Measurements from ENCODE around the gene PRAMEF11. TPM values are rescaled to one million over a fixed set of nuclear protein-coding genes. Genes with fewer than 3 reads are reported as not detected.
"Not testable (repeated sequence)": the region's sequence is repeated elsewhere in the genome, so short reads cannot be mapped to it uniquely, and the experiment has no call there.

PRAMEF11 gene
- total and polyA plus RNA-seq, 2 donors (not counting 3 experiments of a cell fraction or from before 2014, with no cell fraction given) = not detected

DNA sequence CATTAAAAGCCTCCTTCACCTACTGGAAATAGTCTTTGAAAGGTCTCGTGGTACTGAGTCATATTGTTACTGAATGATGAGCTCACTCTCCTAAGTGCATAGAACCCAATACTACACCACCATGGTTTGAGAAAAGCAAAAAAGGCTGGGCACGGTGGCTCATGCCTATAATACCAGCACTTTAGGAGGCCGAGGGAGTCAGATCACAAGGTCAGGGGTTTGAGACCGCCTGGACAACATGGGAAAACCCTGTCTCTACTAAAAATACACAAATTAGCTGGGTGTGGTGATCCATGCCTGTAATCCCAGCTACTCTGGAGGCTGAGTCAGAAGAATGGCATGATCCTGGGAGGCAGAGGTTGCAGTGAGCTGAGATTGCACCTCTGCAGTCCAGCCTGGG, 20.6 kb upstream of the PRAMEF11 start:
- no peak overlapping the region for H3K4me3 ChIP-seq (replicated peaks in 1 of 3; ENCODE audit: insufficient read depth in 1 of 3, low read depth in 1 of 3, low read length in 3 of 3)
- H3K79me2 ChIP-seq (ENCODE audit: control insufficient read depth, insufficient read depth, low read length) = no peaks in the 10 kb centered on the region
- no peaks in the 10 kb centered on the region for H3K27me3 ChIP-seq (ENCODE audit: control insufficient read depth in 2 of 2, insufficient read depth in 2 of 2, low read length in 2 of 2)
- DNase-seq (ENCODE audit: low read depth, low spot score) = no peak
- POLR2A ChIA-PET = no interaction called here
- dilution Hi-C loops (cut with MboI; ENCODE audit: extremely low pct_ligation_motif_present, low sequenced_read_pairs) = no loop called here
- no peak overlapping the region for H2AFZ ChIP-seq (ENCODE audit: low read depth, low read length)
- peaks cover 2% of the 10 kb centered on the region for H3K9me3 ChIP-seq (replicated peaks; ENCODE audit: control insufficient read depth, insufficient read depth, low read length)
- no peaks in the 10 kb centered on the region for H3K4me1 ChIP-seq (ENCODE audit: control insufficient read depth, extremely low read depth, insufficient read depth, low read length)
- no peak overlapping the region for H3K4me2 ChIP-seq (ENCODE audit: insufficient read depth, low read length)
- no TSS peak for BruUV-seq (replicated peaks)
- H3K36me3 ChIP-seq (ENCODE audit: control insufficient read depth in 2 of 2, extremely low read depth in 1 of 2, insufficient read depth in 2 of 2, low read length in 2 of 2) = no peaks in the 10 kb centered on the region
- H3K9ac ChIP-seq (replicated peaks; ENCODE audit: extremely low read depth, insufficient read depth, low read length) = no peak overlapping the region
- intact Hi-C loops (cut with micrococcal nuclease) = no loop called here
- no peak overlapping the region for H3K27ac ChIP-seq (ENCODE audit: insufficient read depth, low read depth, low read length)
- H4K20me1 ChIP-seq (replicated peaks; ENCODE audit: control insufficient read depth, extremely low read depth, insufficient read depth, low read length) = no peaks in the 10 kb centered on the region
- TF ChIP-seq JUN (IDR thresholded peaks at IDR 0.05; ENCODE audit: borderline replicate concordance, insufficient read depth, insufficient read length, low read depth) (no peak), POLR2AphosphoS5 (IDR thresholded peaks at IDR 0.05; ENCODE audit: insufficient read depth, low read depth, low read length) (no peak), GATA2 (IDR thresholded peaks at IDR 0.05; ENCODE audit: insufficient read depth, insufficient read length, low read depth, low read length) (no peak), POLR2A (IDR thresholded peaks at IDR 0.05; ENCODE audit: low read depth, low read length) (no peak), FOS (IDR thresholded peaks at IDR 0.05; ENCODE audit: borderline replicate concordance, insufficient read depth, low read length) (no peak), MYC (IDR thresholded peaks at IDR 0.05; ENCODE audit: low read depth, low read length) (no peak), EZH2 (IDR thresholded peaks at IDR 0.05; ENCODE audit: borderline replicate concordance, low read depth, low read length, severe bottlenecking) (no peak)
- TF ChIP-seq, protein P1, sequence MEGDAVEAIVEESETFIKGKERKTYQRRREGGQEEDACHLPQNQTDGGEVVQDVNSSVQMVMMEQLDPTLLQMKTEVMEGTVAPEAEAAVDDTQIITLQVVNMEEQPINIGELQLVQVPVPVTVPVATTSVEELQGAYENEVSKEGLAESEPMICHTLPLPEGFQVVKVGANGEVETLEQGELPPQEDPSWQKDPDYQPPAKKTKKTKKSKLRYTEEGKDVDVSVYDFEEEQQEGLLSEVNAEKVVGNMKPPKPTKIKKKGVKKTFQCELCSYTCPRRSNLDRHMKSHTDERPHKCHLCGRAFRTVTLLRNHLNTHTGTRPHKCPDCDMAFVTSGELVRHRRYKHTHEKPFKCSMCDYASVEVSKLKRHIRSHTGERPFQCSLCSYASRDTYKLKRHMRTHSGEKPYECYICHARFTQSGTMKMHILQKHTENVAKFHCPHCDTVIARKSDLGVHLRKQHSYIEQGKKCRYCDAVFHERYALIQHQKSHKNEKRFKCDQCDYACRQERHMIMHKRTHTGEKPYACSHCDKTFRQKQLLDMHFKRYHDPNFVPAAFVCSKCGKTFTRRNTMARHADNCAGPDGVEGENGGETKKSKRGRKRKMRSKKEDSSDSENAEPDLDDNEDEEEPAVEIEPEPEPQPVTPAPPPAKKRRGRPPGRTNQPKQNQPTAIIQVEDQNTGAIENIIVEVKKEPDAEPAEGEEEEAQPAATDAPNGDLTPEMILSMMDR (IDR thresholded peaks at IDR 0.05; ENCODE audit: extremely low read depth in 1 of 2, insufficient read depth in 1 of 2, low read depth in 1 of 2, low read length in 2 of 2) = no peak
- TF ChIP-seq, protein P2, sequence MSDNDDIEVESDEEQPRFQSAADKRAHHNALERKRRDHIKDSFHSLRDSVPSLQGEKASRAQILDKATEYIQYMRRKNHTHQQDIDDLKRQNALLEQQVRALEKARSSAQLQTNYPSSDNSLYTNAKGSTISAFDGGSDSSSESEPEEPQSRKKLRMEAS (IDR thresholded peaks at IDR 0.05; ENCODE audit: insufficient read depth, insufficient read length) = no peak
- no peak for FAIRE-seq
- H3K9me1 ChIP-seq (replicated peaks; ENCODE audit: control insufficient read depth, extremely low read depth, insufficient read depth, low read length) = no peaks in the 10 kb centered on the region
- CTCF ChIA-PET = no interaction called here

DNA sequence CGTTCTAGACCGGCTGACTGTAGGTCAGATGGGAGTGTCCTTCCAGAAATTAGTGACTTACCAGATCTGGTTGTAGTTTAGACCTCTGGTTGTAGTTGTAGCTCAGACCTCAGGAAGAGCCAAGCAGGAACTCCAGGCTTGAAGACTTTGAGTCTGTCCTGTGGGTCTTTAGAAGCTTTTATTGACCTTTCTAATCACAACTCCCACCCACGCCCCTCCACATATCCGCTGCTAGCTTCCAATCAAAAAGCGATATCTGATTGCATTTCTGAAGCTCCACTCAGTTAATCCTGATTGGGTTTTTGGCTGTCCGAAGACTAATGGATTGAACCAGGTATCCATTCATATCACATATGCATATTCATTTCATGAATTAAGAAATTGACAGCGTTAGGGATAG, 17.4 kb upstream of the PRAMEF11 start, which contains the start of gene HNRNPCL1:
TSS of gene HNRNPCL1 (minus strand) at position 101 of the 400 bp plus-strand sequence. CDS start 431 bp downstream, outside the sequence.
- H3K9me3 ChIP-seq (replicated peaks; ENCODE audit: control insufficient read depth, insufficient read depth, low read length); BruUV-seq (replicated peaks); H3K4me3 ChIP-seq (replicated peaks in 1 of 3; ENCODE audit: insufficient read depth in 1 of 3, low read depth in 1 of 3, low read length in 3 of 3); H3K36me3 ChIP-seq (ENCODE audit: control insufficient read depth in 2 of 2, extremely low read depth in 1 of 2, insufficient read depth in 2 of 2, low read length in 2 of 2); H4K20me1 ChIP-seq (replicated peaks; ENCODE audit: control insufficient read depth, extremely low read depth, insufficient read depth, low read length); CTCF ChIA-PET; H3K27me3 ChIP-seq (ENCODE audit: control insufficient read depth in 2 of 2, insufficient read depth in 2 of 2, low read length in 2 of 2); H3K4me1 ChIP-seq (ENCODE audit: control insufficient read depth, extremely low read depth, insufficient read depth, low read length); H3K27ac ChIP-seq (ENCODE audit: insufficient read depth, low read depth, low read length); H3K79me2 ChIP-seq (ENCODE audit: control insufficient read depth, insufficient read depth, low read length); H3K9me1 ChIP-seq (replicated peaks; ENCODE audit: control insufficient read depth, extremely low read depth, insufficient read depth, low read length); intact Hi-C loops (cut with micrococcal nuclease); H3K4me2 ChIP-seq (ENCODE audit: insufficient read depth, low read length); FAIRE-seq; dilution Hi-C loops (cut with MboI; ENCODE audit: extremely low pct_ligation_motif_present, low sequenced_read_pairs); H3K9ac ChIP-seq (replicated peaks; ENCODE audit: extremely low read depth, insufficient read depth, low read length); H2AFZ ChIP-seq (ENCODE audit: low read depth, low read length); DNase-seq (ENCODE audit: low read depth, low spot score); POLR2A ChIA-PET: not testable (repeated sequence)

DNA sequence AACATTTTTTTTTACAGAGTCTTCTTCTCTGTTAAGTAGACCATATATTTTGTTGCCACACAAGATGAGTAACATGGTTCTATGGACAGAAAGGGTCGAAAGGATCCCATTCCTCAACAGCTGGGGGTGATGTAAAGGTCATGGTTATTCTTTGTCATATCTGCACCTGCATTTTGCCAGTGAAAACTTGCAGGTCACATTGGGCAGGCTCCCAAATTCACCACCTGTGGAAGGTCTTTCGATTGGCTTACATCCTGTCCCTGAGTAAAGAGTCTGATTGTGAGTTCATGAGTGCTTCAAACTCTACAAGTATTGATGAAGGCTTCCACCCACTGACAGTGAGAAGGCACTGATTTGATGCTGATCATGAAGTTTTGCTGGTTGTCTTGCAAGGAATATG, 2.0 kb upstream of the PRAMEF11 start:
- H3K36me3 ChIP-seq (ENCODE audit: control insufficient read depth in 2 of 2, extremely low read depth in 1 of 2, insufficient read depth in 2 of 2, low read length in 2 of 2); BruUV-seq (replicated peaks); H3K4me3 ChIP-seq (replicated peaks in 1 of 3; ENCODE audit: insufficient read depth in 1 of 3, low read depth in 1 of 3, low read length in 3 of 3); CTCF ChIA-PET; H3K27me3 ChIP-seq (ENCODE audit: control insufficient read depth in 2 of 2, insufficient read depth in 2 of 2, low read length in 2 of 2); H3K4me1 ChIP-seq (ENCODE audit: control insufficient read depth, extremely low read depth, insufficient read depth, low read length); H4K20me1 ChIP-seq (replicated peaks; ENCODE audit: control insufficient read depth, extremely low read depth, insufficient read depth, low read length); H3K4me2 ChIP-seq (ENCODE audit: insufficient read depth, low read length); intact Hi-C loops (cut with micrococcal nuclease); dilution Hi-C loops (cut with MboI; ENCODE audit: extremely low pct_ligation_motif_present, low sequenced_read_pairs); FAIRE-seq; DNase-seq (ENCODE audit: low read depth, low spot score); H3K27ac ChIP-seq (ENCODE audit: insufficient read depth, low read depth, low read length); H3K79me2 ChIP-seq (ENCODE audit: control insufficient read depth, insufficient read depth, low read length); H2AFZ ChIP-seq (ENCODE audit: low read depth, low read length); POLR2A ChIA-PET; H3K9me1 ChIP-seq (replicated peaks; ENCODE audit: control insufficient read depth, extremely low read depth, insufficient read depth, low read length); H3K9ac ChIP-seq (replicated peaks; ENCODE audit: extremely low read depth, insufficient read depth, low read length); H3K9me3 ChIP-seq (replicated peaks; ENCODE audit: control insufficient read depth, insufficient read depth, low read length): not testable (repeated sequence)

Measured in endothelial cell of umbilical vein (primary cell).